GM18519 (cell line): Measurements from ENCODE around the gene CLSTN2.
"Not testable (repeated sequence)": the region's sequence is repeated elsewhere in the genome, so short reads cannot be mapped to it uniquely, and the experiment has no call there.

Source experiments
- ATAC-seq: cut with Tn5 transposase; IDR thresholded peaks from one replicate; pipeline ENCODE4 v1.9.1; 2021; ENCODE audit warnings: mild to moderate bottlenecking, moderate library complexity; ENCODE audit not compliant: unreplicated experiment, low FRiP score

CLSTN2 gene

DNA sequence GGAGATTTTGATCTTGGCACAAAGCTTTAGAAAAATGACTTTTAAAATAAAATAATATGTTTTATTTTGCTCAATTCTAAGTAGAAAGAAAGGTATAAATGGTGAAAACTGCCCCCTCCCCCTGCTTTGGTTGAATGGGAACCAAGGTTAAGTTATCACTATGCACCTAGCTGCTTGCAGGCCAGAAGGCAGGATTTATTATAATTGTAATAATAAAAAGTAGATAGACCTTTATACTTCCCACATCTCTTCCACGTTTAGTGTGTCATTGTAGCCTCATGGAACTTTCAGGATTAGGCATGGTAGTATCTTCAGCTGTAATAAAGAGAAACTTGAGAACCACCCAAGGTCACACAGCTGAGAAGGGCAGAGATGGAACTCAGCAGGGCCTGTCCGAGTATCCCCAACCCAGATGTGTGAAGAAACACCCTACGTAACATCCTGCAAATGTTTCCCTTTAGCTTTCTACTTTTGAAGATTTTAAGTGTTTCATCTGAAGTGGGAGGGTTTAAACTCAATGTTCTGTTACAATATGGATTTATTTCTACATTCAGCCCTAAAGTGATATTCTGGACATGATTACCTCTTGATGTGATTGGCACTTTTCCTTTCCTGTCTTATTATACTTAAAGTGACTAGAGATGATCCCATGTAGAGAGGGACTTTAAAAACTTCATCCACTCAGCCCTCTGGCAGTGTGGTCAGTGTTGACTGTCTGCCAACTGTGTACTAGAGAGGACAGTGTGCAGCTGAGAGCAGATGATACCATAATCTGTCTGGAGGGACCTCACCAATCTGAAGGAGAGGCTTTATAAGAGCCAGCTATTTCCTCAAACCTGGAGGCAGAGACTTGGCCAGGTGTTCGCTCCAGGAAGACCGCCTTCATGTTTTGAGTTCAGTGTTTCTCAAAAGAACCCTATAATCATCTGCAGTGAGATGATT, 460.4 kb downstream of the CLSTN2 start:
- ATAC-seq = no peak

DNA sequence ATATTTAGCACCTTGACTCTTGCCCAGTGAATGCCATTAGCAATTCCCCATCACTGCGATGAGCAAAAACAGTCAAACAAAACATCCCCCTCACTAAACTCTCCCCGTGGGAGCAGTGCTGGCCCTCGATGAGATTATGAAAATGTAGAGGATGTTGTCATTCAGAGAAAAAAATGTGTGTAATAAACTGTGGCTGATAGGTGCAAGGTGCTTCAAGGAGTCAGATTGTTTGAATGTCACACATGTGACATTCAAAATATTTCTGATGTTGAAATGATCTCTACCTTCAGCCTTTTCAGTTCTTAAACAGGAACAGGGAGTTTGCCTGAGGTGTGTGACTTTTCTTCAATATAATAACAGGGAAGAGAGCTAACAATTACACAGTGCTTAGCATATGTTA, 461.1 kb downstream of the CLSTN2 start:
- ATAC-seq = no peak

DNA sequence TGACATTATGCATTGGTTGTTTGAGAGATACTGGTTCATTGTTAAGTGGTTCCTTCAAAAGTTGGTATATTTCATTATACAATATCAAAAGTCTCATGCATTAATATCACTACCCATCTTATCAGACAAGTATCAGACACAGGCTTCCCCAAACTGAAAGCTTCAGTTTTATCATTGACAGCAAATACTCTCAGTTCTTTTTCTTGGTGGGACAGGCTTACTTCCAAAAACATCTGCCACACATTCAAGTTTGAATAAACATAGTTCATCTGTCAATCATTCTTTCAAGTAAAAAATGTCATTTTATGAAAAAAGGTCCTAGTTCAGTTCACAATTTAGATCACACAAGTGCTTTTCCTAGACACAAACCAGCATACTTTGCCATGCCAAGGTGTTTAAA, 462.9 kb downstream of the CLSTN2 start:
- no peak for ATAC-seq

DNA sequence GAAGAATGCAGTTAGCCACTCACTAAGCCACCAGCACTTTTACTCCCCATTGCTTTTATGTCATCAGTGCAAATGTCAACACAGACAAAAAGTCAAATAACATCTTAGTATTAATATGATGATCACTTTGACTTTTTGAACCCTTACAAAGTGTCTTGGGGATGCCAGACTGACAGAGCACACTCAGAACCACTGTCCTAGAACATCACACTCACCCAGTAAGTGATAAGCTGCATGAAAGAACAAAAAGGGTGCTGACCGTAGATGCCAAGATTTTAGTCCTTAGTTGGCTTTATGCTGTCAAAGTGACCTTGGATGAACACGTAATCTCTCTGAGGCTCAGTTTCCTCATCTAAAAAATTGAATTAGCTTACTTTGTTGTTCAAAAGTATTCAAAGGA, 463.4 kb downstream of the CLSTN2 start:
- no peak for ATAC-seq

DNA sequence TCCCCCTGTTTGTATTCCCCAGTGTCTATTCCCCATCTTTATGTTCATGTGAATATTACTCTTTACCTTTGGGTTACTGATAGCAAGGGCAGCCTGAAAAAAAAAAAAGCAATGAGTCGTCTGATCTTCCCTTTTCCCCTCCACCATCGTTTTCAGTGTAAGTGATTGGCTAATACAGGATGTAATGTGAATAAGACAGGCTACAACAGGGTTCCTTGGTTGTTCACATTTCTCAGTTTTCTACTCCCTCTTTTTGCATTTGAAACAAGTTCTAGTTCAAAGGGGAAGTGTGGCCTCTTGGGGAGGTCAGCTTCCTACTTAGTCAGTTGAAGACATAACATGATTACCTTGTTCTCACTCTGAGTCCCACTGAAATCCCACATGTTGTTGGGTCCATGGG, 464.9 kb downstream of the CLSTN2 start:
- ATAC-seq = no peak

DNA sequence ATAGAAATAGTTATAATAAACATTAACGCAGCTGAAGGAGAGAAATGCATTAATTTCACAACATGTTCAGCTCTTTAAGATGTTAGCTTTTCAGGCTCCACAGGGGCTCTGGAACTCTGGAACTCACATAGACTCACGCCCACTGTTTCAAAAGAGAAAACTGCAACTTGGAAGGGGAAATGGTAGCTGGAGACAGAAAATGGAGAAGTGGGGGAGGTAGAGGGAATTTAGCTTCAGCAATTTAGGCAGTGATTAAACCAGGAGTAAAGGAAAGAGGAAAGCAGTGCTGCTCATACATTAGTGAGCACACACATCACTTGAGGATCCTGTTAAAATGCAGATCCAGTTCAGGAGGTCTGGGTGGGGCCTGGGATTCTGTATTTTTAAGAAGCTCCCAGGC, 468.1 kb downstream of the CLSTN2 start:
- ATAC-seq = no peak

DNA sequence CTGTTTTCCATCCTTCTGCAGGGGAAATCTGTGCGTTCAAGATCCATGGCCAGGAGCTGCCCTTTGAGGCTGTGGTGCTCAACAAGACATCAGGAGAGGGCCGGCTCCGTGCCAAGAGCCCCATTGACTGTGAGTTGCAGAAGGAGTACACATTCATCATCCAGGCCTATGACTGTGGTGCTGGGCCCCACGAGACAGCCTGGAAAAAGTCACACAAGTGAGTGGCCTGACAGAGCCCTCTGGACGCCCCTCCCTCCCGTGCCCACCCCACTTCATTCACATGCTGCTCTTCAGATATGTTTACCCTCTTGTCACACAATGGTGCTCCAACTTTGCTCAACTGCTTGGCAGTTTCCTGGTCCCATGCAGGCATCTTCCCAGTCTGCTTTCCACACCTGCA, 468.6 kb downstream of the CLSTN2 start:
- no peak for ATAC-seq

DNA sequence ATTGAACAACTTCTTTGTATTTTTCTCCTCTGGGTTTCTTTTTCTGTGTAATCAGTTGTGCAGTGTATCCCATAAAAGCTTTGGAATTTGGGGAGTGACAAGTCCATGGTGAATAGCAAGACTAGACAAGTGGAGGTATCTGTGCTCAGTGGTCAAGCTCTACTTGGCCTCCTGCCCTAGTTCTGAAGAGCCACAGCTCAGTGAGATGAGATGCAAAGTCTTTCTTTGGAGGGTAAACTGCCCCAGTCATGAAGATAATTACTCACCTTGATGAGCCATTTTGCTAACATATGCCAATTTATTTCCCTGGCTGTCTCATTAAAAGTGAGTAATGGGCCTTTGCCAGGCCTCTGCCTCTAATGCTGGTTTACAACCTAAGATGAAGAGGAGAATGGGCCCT, 471.7 kb downstream of the CLSTN2 start:
- ATAC-seq = no peak

DNA sequence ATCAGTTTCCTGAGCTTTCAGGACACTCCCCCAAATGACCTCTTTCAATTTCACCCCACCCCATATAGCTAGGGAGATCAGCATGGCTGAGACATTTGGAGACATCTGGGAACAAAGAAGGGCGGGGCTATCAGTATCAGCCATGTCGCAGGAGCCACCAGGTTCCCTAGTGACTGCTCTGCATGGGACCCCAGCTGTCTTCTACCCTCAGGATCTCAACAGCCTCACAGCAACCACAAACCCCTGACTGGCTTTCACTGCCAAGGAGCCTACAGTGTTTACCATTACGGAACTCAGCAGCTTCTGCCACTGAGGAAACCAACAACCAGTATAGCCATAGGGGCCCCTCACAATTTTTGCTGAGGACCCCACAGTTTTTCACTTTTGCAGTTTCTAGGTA, 473.3 kb downstream of the CLSTN2 start:
- no peak for ATAC-seq

DNA sequence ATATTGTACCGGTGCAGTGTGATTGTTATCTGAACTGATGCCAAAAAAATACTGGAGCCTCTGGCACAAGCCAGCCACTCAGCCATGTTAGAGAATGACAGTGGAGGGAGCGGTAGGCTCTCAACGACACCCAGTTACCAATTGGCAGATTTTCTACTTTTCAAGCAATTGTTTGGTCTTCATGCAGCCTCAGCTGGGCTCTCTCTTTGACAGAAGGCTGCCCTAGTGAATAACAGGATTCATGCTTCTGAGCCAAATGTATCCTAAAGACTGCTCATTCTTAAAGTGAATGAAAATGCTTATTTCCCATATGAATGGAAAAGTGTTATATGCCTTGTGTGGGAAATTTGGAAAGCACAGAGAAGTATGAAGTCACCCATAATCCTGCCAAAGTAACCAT, 481.7 kb downstream of the CLSTN2 start:
- no peak for ATAC-seq

DNA sequence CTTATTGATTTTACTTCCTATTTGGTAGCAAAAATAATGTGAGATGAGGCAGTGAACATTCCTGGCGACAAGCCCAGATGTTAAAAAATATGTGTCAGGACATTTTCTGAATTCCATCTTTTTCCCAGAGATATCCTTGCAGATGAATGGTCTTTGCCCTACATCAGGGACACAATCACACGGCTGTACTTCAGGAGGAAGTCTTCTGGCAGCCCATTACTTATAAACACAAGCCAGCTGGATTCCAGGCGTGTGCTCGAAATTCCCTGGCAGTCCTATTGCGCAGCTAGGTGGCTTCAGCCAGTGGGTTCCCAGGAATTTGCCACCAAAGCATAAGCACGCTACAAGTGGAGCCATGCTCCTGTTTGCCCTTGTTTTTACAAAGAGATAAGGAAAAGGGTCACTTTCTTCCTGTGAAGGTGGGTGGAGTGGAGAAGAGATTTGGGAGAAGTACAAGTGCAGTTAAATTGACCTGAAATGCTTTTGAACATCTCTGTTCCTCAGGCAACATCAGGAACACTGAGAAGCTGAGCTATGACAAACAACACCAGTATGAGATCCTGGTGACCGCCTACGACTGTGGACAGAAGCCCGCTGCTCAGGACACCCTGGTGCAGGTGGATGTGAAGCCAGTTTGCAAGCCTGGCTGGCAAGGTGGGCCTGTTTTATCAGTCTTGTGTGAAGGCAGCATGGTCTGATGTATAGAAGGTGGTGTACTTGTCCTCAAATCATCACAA, 485.8 kb downstream of the CLSTN2 start:
- no peak for ATAC-seq

DNA sequence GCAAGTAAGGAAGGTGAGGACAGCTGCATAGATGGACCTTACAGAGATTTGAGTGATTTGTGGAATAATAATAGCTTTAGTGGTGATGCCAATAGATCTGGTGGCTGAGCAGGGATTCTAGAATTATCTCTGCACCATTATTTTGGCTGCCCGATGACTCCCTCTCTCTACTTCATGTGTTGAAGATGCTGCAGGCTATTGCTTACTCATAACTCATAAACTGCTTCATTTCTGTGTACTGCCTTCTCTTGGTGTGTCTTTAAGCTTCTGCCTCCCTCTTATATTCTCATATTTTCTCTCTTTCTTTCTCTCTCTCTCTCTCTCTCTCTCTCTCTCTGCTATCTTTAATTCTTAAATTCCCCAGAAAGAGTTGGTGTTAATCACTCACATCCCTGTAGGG, 486.9 kb downstream of the CLSTN2 start:
- ATAC-seq = no peak

DNA sequence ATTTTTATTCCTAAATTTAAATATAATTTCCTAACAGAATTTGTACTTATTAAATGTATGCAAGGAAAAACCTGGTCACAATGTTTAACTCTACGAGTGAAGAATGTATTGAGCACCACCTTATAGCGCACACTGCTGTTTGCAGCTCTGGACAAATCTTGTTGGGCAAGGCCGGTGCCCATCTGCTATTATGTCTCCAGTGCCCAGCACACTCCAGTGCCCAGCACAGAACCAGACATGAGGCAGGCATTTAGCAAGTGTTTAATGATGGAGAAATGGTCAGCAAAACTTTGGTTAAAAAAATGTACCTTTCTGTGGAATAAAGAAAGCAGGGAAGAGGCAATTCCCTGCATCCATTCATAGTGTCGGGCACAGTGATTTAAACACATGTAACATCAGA, 488.2 kb downstream of the CLSTN2 start:
- ATAC-seq = no peak

DNA sequence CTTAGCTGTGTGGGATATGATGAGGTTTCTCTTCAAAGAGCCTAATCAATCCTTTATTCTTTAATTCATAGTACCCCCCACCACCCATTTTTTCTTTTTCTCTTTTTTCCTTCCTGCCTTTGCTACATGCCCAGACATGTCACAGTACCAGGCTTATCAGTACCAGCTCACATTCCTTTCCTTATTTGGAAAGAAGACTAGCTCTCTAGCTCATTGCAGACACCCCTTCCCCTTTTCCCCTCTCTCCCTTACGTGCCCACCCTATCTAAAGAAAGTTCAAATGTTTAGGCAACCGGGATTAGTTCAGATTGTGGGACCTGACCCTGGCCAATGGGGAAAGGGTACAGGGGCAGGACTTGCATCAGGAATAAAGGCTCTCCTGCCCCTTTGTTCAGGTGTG, 488.6 kb downstream of the CLSTN2 start:
- not testable (repeated sequence) for ATAC-seq

DNA sequence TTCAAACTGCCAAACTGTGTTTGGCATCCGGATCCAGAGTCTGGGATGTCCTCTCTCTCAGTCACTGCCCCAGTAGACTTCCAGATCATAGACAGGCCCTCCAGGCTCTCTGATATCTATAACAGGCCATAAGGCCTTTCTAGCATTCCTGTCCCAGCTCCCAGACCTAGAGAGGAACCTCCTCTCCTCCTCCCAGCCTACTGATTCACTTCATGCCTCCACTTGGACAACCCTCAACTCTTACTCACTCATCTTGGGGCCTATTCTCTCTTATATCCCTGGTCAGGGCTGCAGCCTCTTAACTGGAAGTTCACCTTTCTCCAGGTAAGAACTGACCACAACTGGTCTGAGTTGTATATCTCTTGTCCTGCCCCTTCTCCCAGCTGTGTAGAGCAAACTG, 489.2 kb downstream of the CLSTN2 start:
- no peak for ATAC-seq

DNA sequence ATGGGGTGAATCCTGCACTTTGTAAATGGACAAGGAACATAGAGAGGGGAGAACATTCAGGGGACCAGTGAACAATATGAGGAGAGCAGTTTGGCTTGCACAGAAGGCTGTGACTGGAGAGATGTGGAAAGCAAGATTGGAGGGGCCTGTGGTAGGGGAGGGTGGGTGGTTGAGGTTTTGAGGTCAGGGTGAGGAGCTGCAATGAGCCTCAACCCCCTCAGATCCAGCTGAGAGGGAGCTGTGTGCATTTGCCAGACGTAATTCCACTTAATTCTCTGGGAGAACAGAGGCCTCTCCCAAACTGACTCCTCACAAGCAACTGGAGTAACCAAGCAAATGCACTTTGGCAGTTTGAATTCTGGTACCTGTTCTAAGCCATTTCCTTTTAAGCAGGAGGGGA, 489.7 kb downstream of the CLSTN2 start:
- no peak for ATAC-seq

DNA sequence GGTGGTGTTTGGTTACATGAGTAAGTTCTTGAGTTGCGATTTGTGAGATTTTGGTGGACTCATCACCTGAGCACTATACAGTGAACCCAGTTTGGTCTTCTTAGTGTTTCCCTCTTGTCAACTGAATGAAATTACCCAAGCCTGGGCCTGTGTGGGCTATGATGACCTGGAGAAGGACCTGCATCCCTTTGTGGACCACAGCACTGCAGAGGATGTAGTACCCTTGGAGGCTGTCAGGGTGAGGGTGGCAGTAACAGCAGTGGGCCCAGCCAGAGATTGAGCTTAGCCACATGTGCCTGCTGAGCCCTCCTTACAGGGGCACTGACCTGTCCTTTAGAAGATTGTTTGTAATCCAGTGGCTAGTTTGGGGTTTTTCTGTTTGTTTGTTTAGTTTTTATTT, 492.8 kb downstream of the CLSTN2 start:
- no peak for ATAC-seq

DNA sequence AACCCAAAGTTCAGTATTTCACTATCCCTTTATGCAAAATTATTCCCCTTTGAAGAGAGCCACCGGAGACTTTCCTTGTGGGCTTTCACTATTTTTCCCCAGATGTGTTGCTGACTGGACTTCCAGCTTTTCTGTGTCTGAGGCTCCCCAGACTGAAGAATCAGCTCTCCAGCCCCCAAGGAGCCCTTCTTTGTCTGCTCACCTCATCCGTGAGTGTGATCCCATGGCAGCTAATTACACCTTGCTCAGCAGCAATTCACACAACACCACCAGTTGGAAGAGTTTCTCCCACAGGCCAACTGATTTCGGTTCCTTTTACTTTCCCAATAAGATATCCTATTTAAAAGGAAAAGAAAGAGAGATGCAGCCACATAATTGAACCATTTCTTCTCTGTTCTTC, 493.4 kb downstream of the CLSTN2 start:
- no peak for ATAC-seq

DNA sequence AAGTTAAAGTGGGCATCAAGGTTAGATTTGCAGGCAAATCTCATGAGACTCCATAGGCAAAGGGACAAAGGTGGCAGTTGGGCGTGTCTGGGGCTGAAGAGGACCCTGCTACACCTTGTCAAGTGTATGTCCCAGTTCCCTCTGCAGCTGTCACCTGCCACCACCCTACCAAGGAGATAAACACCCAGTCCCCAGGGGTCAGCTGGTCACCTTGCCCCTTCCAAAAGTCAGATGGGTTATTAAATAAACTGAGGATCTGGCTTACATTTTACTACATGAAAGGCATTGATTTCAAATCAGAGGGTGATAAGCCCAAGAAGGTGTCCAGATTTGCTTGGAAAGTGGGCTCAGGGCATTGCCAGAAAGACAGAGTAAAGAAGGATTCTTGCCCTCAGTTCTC, 494.8 kb downstream of the CLSTN2 start:
- no peak for ATAC-seq

DNA sequence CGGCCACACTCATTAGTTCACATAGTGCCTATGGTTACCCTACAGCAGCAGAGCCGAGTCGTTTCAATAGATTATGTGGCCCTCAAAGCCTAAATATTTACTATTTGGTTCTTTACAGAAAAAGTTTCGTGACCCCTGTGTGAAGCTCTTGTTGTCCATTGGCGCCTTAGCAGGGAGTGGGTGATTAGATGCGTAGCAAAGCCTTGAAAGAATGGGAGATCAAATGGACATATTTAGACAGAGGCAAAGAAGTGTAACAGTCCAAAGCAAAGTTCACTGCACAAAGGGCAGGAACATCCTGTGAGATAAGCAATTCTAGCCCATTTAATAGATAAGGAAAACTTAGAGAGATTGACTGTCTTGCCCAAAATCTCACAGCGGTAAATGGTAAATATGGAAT, 495.5 kb downstream of the CLSTN2 start:
- ATAC-seq = no peak

DNA sequence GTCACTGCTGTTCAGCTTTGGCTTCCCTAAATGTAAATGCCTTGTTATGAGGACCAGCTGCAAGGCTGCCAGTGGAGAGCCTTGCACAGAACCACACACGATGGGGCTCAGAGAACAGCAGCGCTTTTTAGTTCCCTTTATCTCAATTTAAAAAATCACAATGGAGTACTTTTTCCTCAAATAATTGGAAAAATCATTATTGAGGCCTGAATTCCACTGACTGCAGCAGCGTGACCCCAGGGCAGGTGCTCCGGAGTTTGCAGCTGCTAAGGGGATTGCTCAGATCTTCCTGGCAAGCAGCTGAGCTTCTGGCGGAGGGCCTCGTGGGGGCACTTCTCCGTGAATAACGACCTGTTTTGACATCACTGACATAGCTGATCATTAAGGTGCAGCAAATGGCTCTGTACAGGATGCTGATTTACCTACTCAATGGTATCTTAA, 497.3 kb downstream of the CLSTN2 start:
- no peak for ATAC-seq

DNA sequence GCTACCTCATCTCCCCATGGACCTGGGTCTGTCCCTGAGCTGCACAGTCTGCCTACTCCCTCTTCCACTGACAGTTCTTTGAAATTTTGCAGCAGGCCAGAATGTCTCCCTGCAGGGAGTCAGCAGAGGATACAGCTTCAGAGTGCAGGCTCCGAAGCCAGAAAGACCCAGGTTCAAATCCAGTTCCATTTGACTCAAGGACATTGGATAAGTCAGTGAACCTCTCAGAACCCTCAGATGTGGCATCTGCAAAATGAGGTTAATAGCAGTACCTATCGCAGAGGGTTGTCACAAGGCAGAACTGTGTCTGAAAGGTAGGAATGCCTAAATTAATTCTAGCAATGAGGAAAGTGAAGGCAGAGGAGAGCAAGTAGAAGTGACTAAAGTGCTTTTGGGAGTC, 498.4 kb downstream of the CLSTN2 start:
- no peak for ATAC-seq
